Stimulated activated naive CD8-positive, alpha-beta T cell treated with anti-CD3 and anti-CD28 coated beads, Interleukin-15, amount 100 ng/mL, for 72 hours (primary cell): ENCODE measurements around the gene TLR9.

Experiments used
- ATAC-seq: fragments of 150-1000 bp; cut with Tn5 transposase; 2 replicates; pipeline ENCODE4 v1.10.0; 2021; ENCODE audit warnings: mild to moderate bottlenecking, moderate library complexity
- DNase-seq, 2 donors: peaks; one replicate each; pipeline ENCODE4 v3.0.0; 2021 to 2022
- H3K27ac Mint-ChIP-seq, 2 donors: one replicate each; pipeline ENCODE4 v1.8.0; 2022; ENCODE audit warnings: mild to moderate bottlenecking in 2 of 2, mixed read lengths in 2 of 2, moderate library complexity in 2 of 2
- H3K27me3 Mint-ChIP-seq: one replicate; pipeline ENCODE4 v1.8.0; 2022; ENCODE audit warnings: mixed read lengths
- H3K4me1 Mint-ChIP-seq: one replicate; pipeline ENCODE4 v1.8.0; 2022; ENCODE audit warnings: mild to moderate bottlenecking, mixed read lengths
- H3K4me3 Mint-ChIP-seq, 2 donors: one replicate each; pipeline ENCODE4 v1.8.0; 2022; ENCODE audit warnings: mild to moderate bottlenecking in 2 of 2, mixed read lengths in 2 of 2, moderate library complexity in 1 of 2
- H3K9me3 Mint-ChIP-seq, 2 donors: one replicate each; pipeline ENCODE4 v1.8.0; 2022; ENCODE audit warnings: mixed read lengths in 2 of 2

The TLR9 gene

GRCh38 chr3:52230461-52230860, 5.0 kb upstream of the TLR9 start:
- Mint-ChIP-seq H3K4me1 (peaks cover 94% of the 10 kb centered on the region), H3K27me3 (no peaks in the 10 kb centered on the region), H3K4me3 (no peak overlapping the region), H3K27ac (peak overlapping the region in 1 of 2 donors; percentile 71), H3K9me3 (no peaks in the 10 kb centered on the region)
- no peak for DNase-seq
- ATAC-seq, result no peak

- peak overlapping the region in 1 of 2 donors; percentile 40 for H3K27ac Mint-ChIP-seq
- ATAC-seq, result no peak
- no peaks in the 10 kb centered on the region for H3K27me3 Mint-ChIP-seq
- no peaks in the 10 kb centered on the region for H3K9me3 Mint-ChIP-seq
- peaks cover 94% of the 10 kb centered on the region for H3K4me1 Mint-ChIP-seq
- no peak for DNase-seq
- no peak overlapping the region for H3K4me3 Mint-ChIP-seq
Measured at GRCh38 chr3:52229656-52230055, 4.2 kb upstream of the TLR9 start.

DNA sequence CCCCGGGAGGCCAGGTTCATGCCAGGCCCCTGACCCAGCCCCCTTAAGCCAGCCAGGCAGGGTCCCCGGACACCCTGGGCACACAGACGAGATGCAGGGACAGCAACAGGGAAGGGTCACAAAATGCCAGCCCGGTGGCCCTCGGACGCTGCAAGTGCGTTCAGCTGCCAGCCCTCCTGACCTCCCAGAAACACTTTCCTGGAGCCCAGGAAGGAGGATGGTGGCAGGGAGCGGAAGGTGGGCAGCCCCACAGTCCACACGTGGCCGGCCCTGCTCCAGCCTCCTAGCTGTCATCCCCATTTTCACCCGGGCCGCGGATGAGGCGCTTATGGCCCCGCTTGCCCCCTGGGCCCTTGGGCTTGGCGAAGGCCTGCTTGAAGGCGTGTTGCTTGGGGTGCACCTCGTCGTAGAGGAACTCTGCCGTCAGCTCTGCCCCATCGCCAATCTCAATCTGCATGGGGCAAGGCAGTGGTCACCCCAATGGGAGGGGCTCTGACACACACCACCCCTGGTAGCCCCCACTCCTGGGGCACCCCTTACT, 3.4 kb upstream of the TLR9 start:
- no peak overlapping the region for H3K4me3 Mint-ChIP-seq
- no peak overlapping the region for H3K27ac Mint-ChIP-seq
- H3K27me3 Mint-ChIP-seq, result no peaks in the 10 kb centered on the region
- peaks cover 94% of the 10 kb centered on the region for H3K4me1 Mint-ChIP-seq
- H3K9me3 Mint-ChIP-seq, result no peaks in the 10 kb centered on the region
- DNase-seq (no peak), ATAC-seq (no peak)

- no peak for ATAC-seq
- H3K4me1 Mint-ChIP-seq, result peaks cover 94% of the 10 kb centered on the region
- H3K27ac Mint-ChIP-seq, result no peak overlapping the region
Measured at GRCh38 chr3:52228266-52228665, 2.8 kb upstream of the TLR9 start.

DNA sequence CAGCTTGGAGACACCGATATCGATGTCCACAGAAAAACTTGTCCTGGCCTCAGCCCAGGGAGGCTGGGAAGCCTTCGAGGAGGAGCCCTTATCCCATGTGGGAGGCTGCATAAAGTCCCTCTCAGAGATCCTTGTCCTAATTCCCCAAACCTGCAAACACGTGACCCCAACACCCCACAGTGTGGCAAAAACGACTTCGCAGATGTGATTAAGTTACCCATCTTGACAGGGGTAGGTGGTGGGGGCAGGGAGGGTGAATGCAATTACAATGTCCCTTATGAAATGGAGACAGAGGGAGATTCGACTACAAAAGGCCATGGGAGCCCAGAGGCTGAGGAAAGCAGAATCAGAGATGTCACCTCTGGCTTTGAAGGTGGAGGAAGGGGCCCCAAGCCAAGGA, 2.3 kb upstream of the TLR9 start:
- Mint-ChIP-seq H3K27me3 (no peaks in the 10 kb centered on the region), H3K4me3 (no peak overlapping the region), H3K4me1 (peaks cover 94% of the 10 kb centered on the region), H3K27ac (no peak overlapping the region), H3K9me3 (no peaks in the 10 kb centered on the region)
- ATAC-seq (no peak), DNase-seq (no peak)

More at GRCh38 chr3:52228266-52228665, 2.8 kb upstream of the TLR9 start:
- DNase-seq, result no peak
- no peak overlapping the region for H3K4me3 Mint-ChIP-seq
- no peaks in the 10 kb centered on the region for H3K9me3 Mint-ChIP-seq
- H3K27me3 Mint-ChIP-seq, result no peaks in the 10 kb centered on the region

GRCh38 chr3:52227117-52227516, 1.7 kb upstream of the TLR9 start:
- DNase-seq (no peak), ATAC-seq (no peak)
- Mint-ChIP-seq H3K4me1 (peaks cover 94% of the 10 kb centered on the region), H3K27ac (peak overlapping the region; percentile 67 to 71), H3K9me3 (no peaks in the 10 kb centered on the region), H3K27me3 (no peaks in the 10 kb centered on the region), H3K4me3 (no peak overlapping the region)

- Mint-ChIP-seq H3K27me3 (no peaks in the 10 kb centered on the region), H3K4me1 (peaks cover 94% of the 10 kb centered on the region), H3K27ac (peak overlapping the region; percentile 72 to 95), H3K9me3 (no peaks in the 10 kb centered on the region), H3K4me3 (peak overlapping the region; percentile 68 to 72)
- no peak for DNase-seq
- peak; percentile 35 for ATAC-seq
Measured at GRCh38 chr3:52226229-52226817, 878 bp upstream of the TLR9 start.

GRCh38 chr3:52223449-52224408, 1.7 kb downstream of the TLR9 start:
- DNase-seq, result no peak
- ATAC-seq, result no peak
- Mint-ChIP-seq H3K27me3 (no peaks in the 10 kb centered on the region), H3K4me3 (peak overlapping the region; percentile 20 to 83), H3K27ac (peak overlapping the region in 1 of 2 donors; percentile 86), H3K9me3 (no peaks in the 10 kb centered on the region), H3K4me1 (peaks cover 98% of the 10 kb centered on the region)

- no peaks in the 10 kb centered on the region for H3K9me3 Mint-ChIP-seq
- H3K4me1 Mint-ChIP-seq, result peaks cover 99% of the 10 kb centered on the region
- H3K27me3 Mint-ChIP-seq, result no peaks in the 10 kb centered on the region
- H3K27ac Mint-ChIP-seq, result peak overlapping the region; percentile 91
- ATAC-seq (no peak), DNase-seq (no peak)
- peak overlapping the region; percentile 83 to 90 for H3K4me3 Mint-ChIP-seq
Measured at GRCh38 chr3:52222319-52223221, 2.9 kb downstream of the TLR9 start.

GRCh38 chr3:52221563-52222318, 3.7 kb downstream of the TLR9 start:
- Mint-ChIP-seq H3K27me3 (no peaks in the 10 kb centered on the region), H3K27ac (peak overlapping the region; percentile 91), H3K9me3 (no peaks in the 10 kb centered on the region), H3K4me1 (peaks cover 99% of the 10 kb centered on the region), H3K4me3 (peak overlapping the region; percentile 83 to 90)
- ATAC-seq (peak; percentile 64), DNase-seq (peak in 1 of 2 donors; percentile 76)

- Mint-ChIP-seq H3K27me3 (no peaks in the 10 kb centered on the region), H3K27ac (no peak overlapping the region), H3K9me3 (no peaks in the 10 kb centered on the region), H3K4me1 (peaks cover 98% of the 10 kb centered on the region), H3K4me3 (peak overlapping the region; percentile 83 to 90)
- ATAC-seq, result no peak
- no peak for DNase-seq
Measured at GRCh38 chr3:52221141-52221562, 4.3 kb downstream of the TLR9 start.

DNA sequence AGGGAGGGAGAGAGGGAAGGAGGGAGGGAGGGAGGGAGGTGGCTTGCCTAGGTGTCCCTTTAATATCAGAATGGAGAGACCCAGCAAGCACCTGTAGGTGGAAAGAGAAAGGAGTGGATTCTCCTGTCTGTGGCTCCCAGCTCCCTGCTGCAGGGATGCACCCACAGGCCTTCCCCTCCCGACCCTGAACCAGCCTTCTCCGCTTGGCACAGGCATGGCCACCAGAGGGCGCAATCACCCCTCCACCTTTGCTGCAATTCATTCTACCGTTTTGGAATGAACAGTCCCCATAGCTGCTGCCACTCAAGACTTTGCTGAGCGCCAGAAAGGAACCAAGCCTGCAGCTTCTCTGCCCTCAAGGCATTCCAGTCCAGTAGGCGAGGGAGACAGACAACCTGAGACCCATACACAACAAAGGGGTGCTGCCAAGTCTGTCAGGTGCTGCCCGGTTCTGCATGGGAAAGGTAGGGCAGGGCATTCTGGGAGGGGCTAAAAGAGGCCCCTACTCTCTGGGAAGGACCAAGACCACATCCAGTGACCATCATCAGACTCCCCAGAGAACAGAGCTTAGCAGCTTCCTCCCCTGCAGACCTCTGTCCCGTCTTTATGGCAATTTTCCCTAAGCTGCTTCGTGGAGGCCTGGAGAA, 4.9 kb downstream of the TLR9 start:
- peak overlapping the region; percentile 42 to 65 for H3K4me3 Mint-ChIP-seq
- DNase-seq (peak; percentile 86 to 88), ATAC-seq (peak; percentile 76)
- peaks cover 91% of the 10 kb centered on the region for H3K4me1 Mint-ChIP-seq
- H3K27me3 Mint-ChIP-seq, result no peaks in the 10 kb centered on the region
- no peak overlapping the region for H3K27ac Mint-ChIP-seq
- no peaks in the 10 kb centered on the region for H3K9me3 Mint-ChIP-seq

GRCh38 chr3:52218937-52219650, 6.4 kb downstream of the TLR9 start:
- ATAC-seq (no peak), DNase-seq (no peak)
- peaks cover 77% of the 10 kb centered on the region for H3K4me1 Mint-ChIP-seq
- no peaks in the 10 kb centered on the region for H3K9me3 Mint-ChIP-seq
- H3K27me3 Mint-ChIP-seq, result no peaks in the 10 kb centered on the region
- H3K27ac Mint-ChIP-seq, result peak overlapping the region; percentile 36 to 89
- peak overlapping the region; percentile 51 to 63 for H3K4me3 Mint-ChIP-seq

GRCh38 chr3:52218454-52218853, 7.0 kb downstream of the TLR9 start:
- Mint-ChIP-seq H3K4me3 (peak overlapping the region; percentile 73 to 77), H3K4me1 (peaks cover 71% of the 10 kb centered on the region), H3K9me3 (no peaks in the 10 kb centered on the region), H3K27ac (peak overlapping the region; percentile 79 to 89), H3K27me3 (no peaks in the 10 kb centered on the region)
- ATAC-seq, result peak; percentile 64
- DNase-seq, result no peak
